ENCODE measurements around the gene HSPA5. TPM values are rescaled to one million over a fixed set of nuclear protein-coding genes. Genes with fewer than 3 reads are reported as not detected.

HSPA5 gene
- total RNA-seq, 1 experiment from 2014 or later: 288 TPM

GRCh38 chr9:125280945-125281344 is 39.8 kb upstream of the HSPA5 start:
- peaks cover 20% of the 10 kb centered on the region for H3K4me1 ChIP-seq
- CTCF ChIA-PET: no interaction called here
- H3K36me3 Mint-ChIP-seq (ENCODE audit: insufficient read depth, unreplicated experiment): peaks cover 22% of the 10 kb centered on the region
- H3K9me3 ChIP-seq: no peaks in the 10 kb centered on the region
- H3K4me1 Mint-ChIP-seq (ENCODE audit: low read depth, unreplicated experiment): peaks cover 9% of the 10 kb centered on the region
- no peak for DNase-seq
- H3K27me3 Mint-ChIP-seq (ENCODE audit: insufficient read depth, unreplicated experiment): no peaks in the 10 kb centered on the region
- intact Hi-C loops (cut with micrococcal nuclease; ENCODE audit: unreplicated experiment): no loop called here
- H3K36me3 ChIP-seq (ENCODE audit: control insufficient read depth, insufficient read depth, low read length): no peaks in the 10 kb centered on the region
- BruUV-seq (replicated peaks): no TSS peak
- no peak overlapping the region for H3K4me3 ChIP-seq (ENCODE audit: low read depth, low read length)
- H3K4me3 Mint-ChIP-seq (ENCODE audit: unreplicated experiment): no peak overlapping the region
- POLR2A ChIA-PET: interaction anchor here (1.4 kb wide), 1 partner anchor 40 kb away, joined by 5 read pairs; the partner anchor contains the start of gene HSPA5
- H3K27me3 ChIP-seq (replicated peaks; ENCODE audit: control insufficient read depth, insufficient read depth, low read length): no peaks in the 10 kb centered on the region
- TF ChIP-seq CTCF (IDR thresholded peaks at IDR 0.05; ENCODE audit: insufficient read depth in 1 of 2, low read depth in 1 of 2, low read length in 1 of 2, severe bottlenecking in 1 of 2, unreplicated experiment in 1 of 2): no peak
- no peaks in the 10 kb centered on the region for H3K9me3 Mint-ChIP-seq (ENCODE audit: unreplicated experiment)
- H3K27ac Mint-ChIP-seq (ENCODE audit: unreplicated experiment): no peak overlapping the region

- no peak for DNase-seq
- Mint-ChIP-seq H3K4me3 (ENCODE audit: unreplicated experiment) (no peak overlapping the region), H3K27me3 (ENCODE audit: insufficient read depth, unreplicated experiment) (no peaks in the 10 kb centered on the region), H3K36me3 (ENCODE audit: insufficient read depth, unreplicated experiment) (peaks cover 25% of the 10 kb centered on the region), H3K9me3 (ENCODE audit: unreplicated experiment) (no peaks in the 10 kb centered on the region), H3K27ac (ENCODE audit: unreplicated experiment) (no peak overlapping the region), H3K4me1 (ENCODE audit: low read depth, unreplicated experiment) (peaks cover 17% of the 10 kb centered on the region)
- Histone ChIP-seq H3K4me3 (ENCODE audit: low read depth, low read length) (no peak overlapping the region), H3K9me3 (no peaks in the 10 kb centered on the region), H3K27me3 (replicated peaks; ENCODE audit: control insufficient read depth, insufficient read depth, low read length) (no peaks in the 10 kb centered on the region), H3K36me3 (ENCODE audit: control insufficient read depth, insufficient read depth, low read length) (no peaks in the 10 kb centered on the region), H3K4me1 (peaks cover 46% of the 10 kb centered on the region)
- BruUV-seq (replicated peaks): no TSS peak
- TF ChIP-seq CTCF (IDR thresholded peaks at IDR 0.05; ENCODE audit: insufficient read depth in 1 of 2, low read depth in 1 of 2, low read length in 1 of 2, severe bottlenecking in 1 of 2, unreplicated experiment in 1 of 2): no peak
- intact Hi-C loops (cut with micrococcal nuclease; ENCODE audit: unreplicated experiment): no loop called here
- ChIA-PET CTCF (no interaction called here), POLR2A (interaction anchor here (2.4 kb wide), 1 partner anchor 36 kb away, joined by 8 read pairs; the partner anchor contains the start of gene HSPA5)
These were observed 36.3 kb upstream of the HSPA5 start for GRCh38 chr9:125277411-125277810.

- no peak for TF ChIP-seq CTCF (IDR thresholded peaks at IDR 0.05; ENCODE audit: insufficient read depth in 1 of 2, low read depth in 1 of 2, low read length in 1 of 2, severe bottlenecking in 1 of 2, unreplicated experiment in 1 of 2)
- H3K27me3 ChIP-seq (replicated peaks; ENCODE audit: control insufficient read depth, insufficient read depth, low read length): no peaks in the 10 kb centered on the region
- Mint-ChIP-seq H3K27ac (ENCODE audit: unreplicated experiment) (no peak overlapping the region), H3K4me1 (ENCODE audit: low read depth, unreplicated experiment) (peaks cover 17% of the 10 kb centered on the region), H3K36me3 (ENCODE audit: insufficient read depth, unreplicated experiment) (peaks cover 29% of the 10 kb centered on the region), H3K4me3 (ENCODE audit: unreplicated experiment) (no peak overlapping the region), H3K9me3 (ENCODE audit: unreplicated experiment) (no peaks in the 10 kb centered on the region), H3K27me3 (ENCODE audit: insufficient read depth, unreplicated experiment) (no peaks in the 10 kb centered on the region)
- ChIA-PET POLR2A (interaction anchor here (2.4 kb wide), 1 partner anchor 35 kb away, joined by 8 read pairs; the partner anchor contains the start of gene HSPA5), CTCF (no interaction called here)
- H3K9me3 ChIP-seq: no peaks in the 10 kb centered on the region
- peaks cover 52% of the 10 kb centered on the region for H3K4me1 ChIP-seq
- BruUV-seq (replicated peaks): no TSS peak
- no peak overlapping the region for H3K4me3 ChIP-seq (ENCODE audit: low read depth, low read length)
- intact Hi-C loops (cut with micrococcal nuclease; ENCODE audit: unreplicated experiment): no loop called here
- DNase-seq: no peak
- no peaks in the 10 kb centered on the region for H3K36me3 ChIP-seq (ENCODE audit: control insufficient read depth, insufficient read depth, low read length)
These were observed 35.6 kb upstream of the HSPA5 start for GRCh38 chr9:125276771-125277170.

Measured in Caco-2 (cell line).